Epithelial cell of proximal tubule (primary cell): Measurements from ENCODE around the gene SPEF1. TPM values are rescaled to one million over a fixed set of nuclear protein-coding genes. Genes with fewer than 3 reads are reported as not detected.

Source experiments
- DNase-seq: peaks from one replicate; pipeline ENCODE4 v3.0.0-alpha.2; 2011; ENCODE audit warnings: low read depth
- H3K4me3 ChIP-seq: 2 replicates; pipeline ENCODE4 v1.5.1; 2011; ENCODE audit warnings: low read depth, mild to moderate bottlenecking, low read length
- CTCF ChIP-seq: conservative IDR thresholded peaks from 2 replicates; pipeline ENCODE4 v1.5.1; 2012; ENCODE audit warnings: low read depth, mild to moderate bottlenecking, low read length
- total RNA-seq: library from RNA; depleted of rRNA; stranded (reverse); fragments of >200 nt; gene quantifications from 2 replicates; pipeline ENCODE4 v1.2.3, GENCODE V29; 2015

Gene SPEF1
- total RNA-seq, 1 donor from 2014 or later, result 0.92 TPM

DNA sequence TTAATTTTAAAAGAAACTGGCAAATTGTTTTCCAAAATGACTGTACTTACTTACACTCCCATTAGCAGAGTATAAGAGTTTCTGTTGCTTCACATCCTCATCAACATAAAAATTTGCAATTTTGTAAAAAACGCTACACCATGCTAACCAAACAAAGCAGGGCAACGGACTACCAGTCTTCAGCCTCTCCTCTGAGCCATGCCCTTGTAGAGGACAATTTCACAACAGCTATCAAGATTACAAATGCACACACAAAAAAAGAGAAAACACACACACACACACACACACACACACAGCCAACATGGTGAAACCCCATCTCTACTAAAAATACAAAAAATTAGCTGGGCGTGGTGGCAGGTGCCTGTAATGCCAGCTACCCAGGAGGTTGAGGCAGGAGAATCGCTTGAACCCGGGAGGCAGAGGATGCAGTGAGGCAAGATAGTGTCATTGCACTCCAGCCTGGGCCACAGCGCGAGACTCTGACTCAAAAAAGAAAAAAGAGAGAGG lies 9.6 kb downstream of the SPEF1 start:
- no peak for TF ChIP-seq CTCF
- H3K4me3 ChIP-seq, result no peak overlapping the region
- no peak for DNase-seq

DNA sequence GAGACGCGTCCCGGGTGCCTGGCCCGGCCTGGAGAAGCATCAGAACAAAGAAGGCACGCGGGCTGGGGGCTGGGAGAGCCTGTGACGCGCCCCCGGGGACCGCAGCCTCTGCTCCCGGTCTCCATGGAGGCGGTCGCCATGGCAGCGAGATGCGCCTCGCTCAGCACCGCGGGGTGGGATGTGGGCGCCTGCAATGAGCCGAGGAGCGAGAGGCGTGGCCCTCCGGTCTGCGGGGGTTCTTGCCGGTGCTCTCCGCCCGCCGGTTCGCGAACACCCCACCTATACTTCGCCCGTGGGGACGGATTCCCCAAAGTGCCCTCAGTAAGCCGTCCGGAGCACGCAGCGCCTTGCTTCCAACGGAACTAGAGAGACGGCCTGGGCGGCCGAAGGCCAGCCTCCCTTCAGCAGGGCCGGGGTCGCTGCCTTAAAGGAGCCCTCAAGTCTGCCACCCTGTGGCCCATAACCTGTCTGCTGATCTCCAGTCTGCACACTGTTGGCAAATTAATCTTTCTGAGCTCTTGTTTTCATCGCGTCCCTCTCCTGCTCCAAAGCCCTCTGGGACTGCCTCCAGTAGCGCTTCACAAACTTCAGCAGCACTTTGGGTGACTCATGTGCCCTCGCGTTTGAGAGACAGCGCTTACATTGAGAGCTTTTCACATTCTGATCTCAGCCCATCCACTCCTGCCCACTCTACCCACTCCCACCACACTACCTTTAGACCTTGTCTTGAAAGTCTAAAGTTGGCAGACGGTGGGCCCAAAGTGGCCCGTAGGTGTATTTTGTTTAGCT lies 12.7 kb downstream of the SPEF1 start:
- TF ChIP-seq CTCF, result peak; percentile 61
- DNase-seq, result no peak
- peak overlapping the region; percentile 90 for H3K4me3 ChIP-seq

- no peak for DNase-seq
- TF ChIP-seq CTCF, result peak; percentile 11
- peak within 1 kb of the TSS; percentile 90 for H3K4me3 ChIP-seq
Observed at GRCh38 chr20:3767427-3768341, 13.6 kb downstream of the SPEF1 start, which contains the start of gene ADISSP. ADISSP (minus strand) TSS chr20:3767753; CDS start chr20:3760100, 7,653 bp downstream.

DNA sequence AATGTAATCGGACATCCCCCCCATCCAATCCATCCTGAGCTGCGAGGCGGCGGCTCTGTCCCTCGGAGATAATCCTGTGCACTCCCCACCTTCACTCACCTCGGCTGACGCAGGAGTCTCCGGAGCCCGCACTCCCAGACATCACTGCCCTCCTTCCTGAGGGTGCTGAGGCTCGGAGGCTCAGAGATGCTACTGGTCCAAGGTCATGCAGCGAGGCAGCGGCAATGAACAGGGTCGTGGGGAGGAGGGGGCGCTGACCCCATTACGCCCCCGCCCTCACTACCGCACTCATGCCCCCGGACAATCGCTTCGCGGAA lies 14.2 kb downstream of the SPEF1 start:
- TF ChIP-seq CTCF, result no peak
- H3K4me3 ChIP-seq, result peak overlapping the region; percentile 90
- DNase-seq, result no peak

DNA sequence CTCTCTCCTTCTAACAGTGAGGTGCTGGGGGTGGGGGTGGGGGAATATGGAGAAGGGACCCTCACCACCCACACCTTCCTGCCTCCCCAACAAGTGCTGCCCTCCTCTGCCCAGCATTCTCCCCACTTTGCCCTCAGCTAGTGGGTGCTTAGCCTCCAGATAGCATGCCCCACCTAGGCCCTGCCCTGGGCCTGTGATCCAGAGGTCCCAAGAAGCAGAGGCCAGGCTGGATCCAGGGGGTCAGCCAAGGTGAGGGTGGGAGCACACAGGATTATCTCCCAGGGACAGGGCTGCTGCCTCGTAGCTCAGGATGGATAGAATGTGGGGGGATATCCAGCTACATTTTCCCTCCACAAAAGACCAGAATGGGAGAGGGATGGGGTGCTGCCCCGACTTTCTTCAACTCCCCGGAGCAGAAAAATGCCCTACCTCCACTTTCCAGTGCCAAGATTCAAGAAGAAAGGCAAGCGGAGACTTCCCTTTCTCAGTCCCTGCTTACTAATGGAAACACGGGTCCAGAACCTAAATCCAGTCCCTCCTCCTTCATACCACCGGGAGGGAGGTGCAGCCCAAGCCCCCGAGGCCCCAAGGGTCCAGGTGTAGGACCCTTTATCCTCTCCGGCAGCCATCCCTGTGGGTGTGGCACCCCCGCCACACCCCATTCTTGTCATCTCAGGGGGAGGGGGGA lies 14.7 kb downstream of the SPEF1 start:
- peak overlapping the region; percentile 90 for H3K4me3 ChIP-seq
- no peak for DNase-seq
- TF ChIP-seq CTCF, result no peak

DNA sequence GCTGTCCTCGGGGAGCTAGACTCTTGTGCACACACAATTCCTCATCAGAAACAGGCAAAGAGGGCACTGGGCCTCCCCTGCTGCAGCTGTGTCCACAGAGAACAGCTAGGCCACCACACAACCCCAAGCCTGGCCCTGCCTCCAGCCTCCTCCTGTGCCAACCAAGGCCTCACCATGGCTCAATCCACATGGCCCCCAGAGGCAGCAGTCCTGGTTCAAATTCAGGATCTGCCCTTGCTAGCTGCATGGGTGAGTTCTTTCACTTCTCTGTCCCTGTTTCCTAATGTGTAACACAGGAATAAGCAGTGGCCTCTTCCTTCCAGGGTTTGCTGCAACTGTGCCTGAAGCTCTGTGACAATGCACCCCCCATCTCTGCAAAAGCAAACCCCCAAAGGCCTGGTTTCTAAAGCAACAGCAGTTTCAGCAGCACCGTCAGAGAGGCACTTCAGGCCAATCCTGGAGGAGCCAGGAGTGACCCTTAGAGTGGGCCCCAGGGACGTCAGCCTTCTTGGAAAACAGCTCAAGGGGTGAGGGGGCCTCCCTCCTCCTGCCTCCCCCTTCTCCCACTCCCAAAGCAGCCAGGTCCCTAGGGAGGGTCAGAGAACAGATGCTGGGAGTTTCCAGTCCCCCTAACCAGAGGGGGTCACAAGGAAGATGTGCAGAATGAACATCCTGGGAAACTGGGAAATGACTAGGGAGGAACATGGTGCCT lies 15.9 kb downstream of the SPEF1 start:
- no peak for TF ChIP-seq CTCF
- no peak for DNase-seq
- no peak overlapping the region for H3K4me3 ChIP-seq
